Erythroblast (primary cell): ENCODE measurements around the gene RETREG1.

ENCODE experiments used
- GATA1 ChIP-seq: IDR thresholded peaks from 2 replicates; pipeline ENCODE4 v1.6.1; 2011; ENCODE audit warnings: low read depth, mild to moderate bottlenecking, control low read depth, low read length, moderate library complexity
- POLR2A ChIP-seq: IDR thresholded peaks from 2 replicates; pipeline ENCODE4 v1.6.1; 2011; ENCODE audit warnings: mild to moderate bottlenecking, low read length

- no peak for TF ChIP-seq POLR2A
- no peak for TF ChIP-seq GATA1
These were observed 22.4 kb upstream of the RETREG1 start for GRCh38 chr5:16639206-16639605.
